Measurements from ENCODE around the gene CDH4. TPM values are rescaled to one million over a fixed set of nuclear protein-coding genes. Genes with fewer than 3 reads are reported as not detected.

Gene CDH4
- total RNA-seq, 1 donor from 2014 or later: not detected

GRCh38 chr20:61866165-61866564 lies 614.1 kb downstream of the CDH4 start:
- intact Hi-C loops (cut with DNase I): no loop called here
- Histone ChIP-seq H3K27me3 (no peaks in the 10 kb centered on the region), H3K4me3 (no peak overlapping the region), H3K9me3 (no peaks in the 10 kb centered on the region), H3K36me3 (no peaks in the 10 kb centered on the region), H3K27ac (no peak overlapping the region), H3K4me1 (no peaks in the 10 kb centered on the region)
- TF ChIP-seq CTCF (IDR thresholded peaks at IDR 0.05): no peak
- DNase-seq (ENCODE audit: low spot score in 2 of 2): no peak

- Histone ChIP-seq H3K9me3 (no peaks in the 10 kb centered on the region), H3K4me3 (no peak overlapping the region), H3K4me1 (no peaks in the 10 kb centered on the region), H3K27me3 (no peaks in the 10 kb centered on the region), H3K27ac (no peak overlapping the region), H3K36me3 (no peaks in the 10 kb centered on the region)
- no peak for TF ChIP-seq CTCF (IDR thresholded peaks at IDR 0.05)
- intact Hi-C loops (cut with DNase I): no loop called here
- DNase-seq (ENCODE audit: low spot score in 2 of 2): no peak
Measured at GRCh38 chr20:61868006-61868405, 615.9 kb downstream of the CDH4 start.

- Histone ChIP-seq H3K27ac (no peak overlapping the region), H3K36me3 (no peaks in the 10 kb centered on the region), H3K9me3 (no peaks in the 10 kb centered on the region), H3K4me1 (no peaks in the 10 kb centered on the region), H3K4me3 (no peak overlapping the region), H3K27me3 (no peaks in the 10 kb centered on the region)
- no peak for TF ChIP-seq CTCF (IDR thresholded peaks at IDR 0.05)
- no peak for DNase-seq (ENCODE audit: low spot score in 2 of 2)
- intact Hi-C loops (cut with DNase I): no loop called here
Measured at GRCh38 chr20:61868466-61869090, 616.5 kb downstream of the CDH4 start.

GRCh38 chr20:61869750-61870507 lies 617.9 kb downstream of the CDH4 start:
- no peaks in the 10 kb centered on the region for H3K9me3 ChIP-seq
- no peak for DNase-seq (ENCODE audit: low spot score in 2 of 2)
- intact Hi-C loops (cut with DNase I): no loop called here
- no peak overlapping the region for H3K27ac ChIP-seq
- no peaks in the 10 kb centered on the region for H3K36me3 ChIP-seq
- H3K4me3 ChIP-seq: no peak overlapping the region
- no peak for TF ChIP-seq CTCF (IDR thresholded peaks at IDR 0.05)
- no peaks in the 10 kb centered on the region for H3K4me1 ChIP-seq
- H3K27me3 ChIP-seq: no peaks in the 10 kb centered on the region

- Histone ChIP-seq H3K27me3 (no peaks in the 10 kb centered on the region), H3K4me3 (no peak overlapping the region), H3K27ac (no peak overlapping the region), H3K4me1 (no peaks in the 10 kb centered on the region), H3K36me3 (no peaks in the 10 kb centered on the region), H3K9me3 (no peaks in the 10 kb centered on the region)
- TF ChIP-seq CTCF (IDR thresholded peaks at IDR 0.05): no peak
- intact Hi-C loops (cut with DNase I): no loop called here
- no peak for DNase-seq (ENCODE audit: low spot score in 2 of 2)
Measured at GRCh38 chr20:61871160-61871559, 619.1 kb downstream of the CDH4 start.
